GM19043 (cell line): ENCODE data around the gene CMIP.

Experiments
- ATAC-seq: cut with Tn5 transposase; IDR thresholded peaks from one replicate; pipeline ENCODE4 v1.9.1; 2021; ENCODE audit warnings: low read depth; ENCODE audit not compliant: unreplicated experiment

The CMIP gene

GRCh38 chr16:81642943-81643342, 198.3 kb downstream of the CMIP start:
- ATAC-seq = no peak

DNA sequence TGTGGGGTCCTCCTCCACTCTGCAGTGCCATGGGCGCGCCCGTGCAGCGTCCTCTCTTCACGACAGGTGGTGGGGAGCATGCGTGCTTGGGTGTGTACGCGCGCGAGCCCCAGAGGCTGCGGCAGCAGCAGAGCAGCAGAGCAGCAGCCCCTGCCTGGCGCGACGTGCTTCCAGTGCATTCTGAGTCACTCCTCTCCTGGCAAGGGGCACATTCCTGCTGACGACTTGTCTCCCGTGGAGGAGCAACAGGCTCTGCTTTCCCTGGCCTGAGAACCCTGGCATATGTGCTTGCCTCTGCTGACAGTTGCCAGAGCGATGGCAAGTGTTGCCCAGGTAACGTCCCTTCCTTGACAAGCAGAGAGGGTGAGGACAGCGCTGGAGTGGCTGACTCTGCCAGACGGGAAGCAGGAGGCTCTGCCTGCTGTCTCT, 200.7 kb downstream of the CMIP start:
- no peak for ATAC-seq

DNA sequence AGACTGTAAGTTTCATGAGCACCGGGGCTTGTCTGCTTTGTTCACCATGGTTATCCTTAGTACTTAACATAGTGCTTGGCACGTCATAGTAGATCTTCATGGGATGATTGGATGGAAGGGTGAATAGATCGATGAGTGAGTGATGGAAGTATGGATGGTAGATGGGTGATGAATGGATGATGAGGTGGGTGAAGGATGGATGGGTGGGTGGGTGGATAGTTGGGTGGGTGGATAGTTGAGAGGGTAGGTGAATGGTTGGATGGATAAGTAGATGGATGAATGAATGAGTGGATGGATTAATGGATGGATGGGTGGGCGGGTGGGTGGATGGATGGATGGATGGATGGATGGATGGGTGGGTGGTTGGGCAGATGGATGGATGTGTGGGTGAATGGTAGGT, 201.3 kb downstream of the CMIP start:
- ATAC-seq = no peak

DNA sequence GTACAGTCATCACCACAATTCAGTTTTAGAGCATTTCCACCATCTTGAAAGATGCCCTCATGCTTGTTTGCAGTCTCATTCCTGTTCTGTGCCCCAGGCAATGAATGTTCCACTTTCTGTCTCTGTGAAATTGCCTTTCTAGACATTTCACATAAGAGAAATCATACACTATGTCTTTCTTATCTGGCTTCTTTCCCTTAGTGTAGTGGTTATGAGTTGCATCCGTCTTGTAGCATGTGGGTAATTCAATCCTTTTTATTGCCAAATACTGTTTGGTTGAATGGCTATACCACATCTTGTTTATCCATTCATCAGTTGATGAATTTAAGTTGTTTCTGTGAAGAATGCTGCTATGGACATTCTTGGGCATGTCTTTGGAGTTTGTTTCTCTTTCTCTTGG, 202.0 kb downstream of the CMIP start:
- no peak for ATAC-seq

- ATAC-seq = no peak
Observed at GRCh38 chr16:81647527-81647926, 202.9 kb downstream of the CMIP start.

- no peak for ATAC-seq
Observed at GRCh38 chr16:81649561-81650184, 205.1 kb downstream of the CMIP start.

DNA sequence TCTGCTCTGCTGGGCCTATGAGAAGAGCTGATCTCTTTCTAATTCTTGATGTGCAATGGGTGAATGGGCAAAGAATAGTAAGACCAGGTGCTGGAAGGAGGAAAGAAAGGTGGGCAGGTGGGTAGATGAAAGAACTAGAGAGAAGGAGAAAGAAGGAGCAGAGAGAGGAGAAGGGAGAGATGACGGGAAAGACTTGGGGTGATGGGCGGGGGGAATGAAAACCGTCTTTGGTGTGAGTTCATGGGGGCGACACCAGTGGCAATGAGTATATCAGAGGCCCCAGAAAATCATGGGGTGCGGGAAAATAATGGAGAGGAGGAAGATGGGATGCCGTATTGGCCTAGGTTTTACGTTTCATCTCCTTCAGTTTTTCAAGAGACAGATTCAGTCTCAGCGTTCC, 205.7 kb downstream of the CMIP start:
- ATAC-seq = no peak

GRCh38 chr16:81650982-81651562, 206.5 kb downstream of the CMIP start:
- ATAC-seq = no peak

DNA sequence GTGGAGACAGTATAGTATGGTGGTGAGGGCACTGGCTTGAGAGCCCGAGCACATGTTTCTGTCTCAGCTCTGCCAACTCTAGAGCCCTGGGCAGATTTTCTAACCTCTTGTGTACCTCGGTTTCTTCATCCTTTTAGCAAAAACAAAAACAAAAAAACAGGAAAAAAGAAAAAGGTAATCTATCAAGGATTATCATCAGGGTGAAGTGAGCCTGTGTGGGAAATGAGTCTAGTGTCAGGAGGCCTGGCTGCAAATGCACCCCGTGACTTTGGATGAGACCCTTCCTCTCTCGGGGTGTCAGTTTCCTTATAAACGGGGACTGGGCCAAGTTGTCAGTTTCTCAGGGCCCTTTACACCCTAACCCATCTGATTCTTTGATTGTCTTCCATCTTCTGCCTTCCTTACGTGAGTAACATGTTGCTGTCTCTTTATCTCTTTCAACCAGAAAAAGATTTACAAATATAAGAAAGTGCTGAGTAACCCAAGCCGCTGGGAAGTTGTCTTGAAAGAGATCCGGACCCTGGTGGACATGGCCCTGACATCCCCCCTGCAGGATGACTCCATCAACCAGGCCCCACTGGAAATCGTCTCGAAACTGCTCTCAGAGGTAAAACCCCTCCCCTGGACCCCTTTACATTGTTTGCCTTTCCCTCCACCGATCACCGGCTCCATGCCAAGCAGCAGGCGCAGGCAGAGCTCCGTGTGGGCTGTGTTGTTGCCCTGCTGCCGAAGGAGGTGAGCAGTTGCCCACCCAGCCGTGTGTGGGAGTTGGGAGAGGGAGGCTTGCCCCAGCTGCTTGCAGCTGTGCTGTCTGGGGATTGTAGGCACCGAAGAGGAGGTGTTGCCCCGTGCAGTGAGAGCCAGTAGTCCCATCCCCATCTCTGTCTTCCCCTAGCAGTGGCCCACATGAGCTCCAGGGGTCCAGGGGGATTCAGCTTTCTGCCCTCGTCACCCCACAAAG, 207.4 kb downstream of the CMIP start:
- no peak for ATAC-seq

DNA sequence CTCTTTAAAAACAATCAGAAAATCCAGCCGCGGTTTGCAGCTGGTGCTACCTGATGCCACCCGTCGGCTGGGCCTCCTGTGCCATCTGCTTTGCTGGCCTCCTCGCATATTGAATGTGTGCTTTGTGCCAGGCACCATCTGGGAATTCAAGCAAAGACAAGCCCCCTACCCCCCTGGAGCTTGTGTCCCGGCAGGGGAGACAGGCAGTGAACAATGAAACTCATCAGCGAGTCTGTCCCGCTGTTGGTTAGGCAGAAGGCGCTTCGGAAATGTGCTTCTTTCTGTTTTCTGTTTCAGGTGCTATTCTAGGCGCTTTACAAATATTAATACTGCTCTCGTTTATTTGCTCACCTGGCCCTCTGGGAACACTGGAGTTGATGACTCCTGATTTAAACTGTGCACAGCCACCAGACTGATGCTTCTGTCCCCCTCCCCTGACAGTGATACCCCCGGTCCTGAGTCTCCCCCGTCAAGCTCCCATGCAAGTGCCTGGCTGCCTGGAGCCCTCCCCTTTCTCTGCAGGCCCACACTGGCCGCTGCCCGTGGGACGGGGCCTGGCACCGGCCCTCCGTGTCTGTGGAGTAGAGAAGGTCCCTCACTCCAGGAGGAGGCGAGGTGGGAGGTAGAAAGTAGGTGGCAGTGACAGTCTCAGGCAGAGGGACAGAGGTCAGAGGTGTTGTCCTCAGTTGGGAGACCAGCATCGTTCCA, 208.3 kb downstream of the CMIP start:
- no peak for ATAC-seq

DNA sequence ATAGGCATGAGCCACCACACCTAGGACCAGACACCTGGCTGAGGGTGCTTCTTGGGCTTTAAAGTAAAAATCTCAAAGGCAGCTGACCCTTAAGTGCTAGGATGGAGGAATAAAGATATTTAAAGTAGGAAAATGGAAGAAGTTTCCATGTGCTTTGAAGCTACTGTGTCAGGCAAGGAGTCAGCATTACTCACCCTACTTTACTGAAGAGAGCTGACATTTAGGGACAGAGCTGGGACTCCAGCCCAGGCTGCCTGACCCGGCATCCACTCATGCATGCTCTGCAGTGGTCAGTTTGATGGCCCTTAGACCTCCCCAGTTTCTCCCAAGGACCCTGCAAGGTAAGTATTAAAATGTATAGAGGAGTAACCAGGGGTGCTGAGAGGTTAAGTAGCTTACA, 209.7 kb downstream of the CMIP start:
- no peak for ATAC-seq

- no peak for ATAC-seq
Observed at GRCh38 chr16:81655469-81656162, 211.0 kb downstream of the CMIP start.

- no peak for ATAC-seq
Observed at GRCh38 chr16:81657224-81657623, 212.6 kb downstream of the CMIP start.

DNA sequence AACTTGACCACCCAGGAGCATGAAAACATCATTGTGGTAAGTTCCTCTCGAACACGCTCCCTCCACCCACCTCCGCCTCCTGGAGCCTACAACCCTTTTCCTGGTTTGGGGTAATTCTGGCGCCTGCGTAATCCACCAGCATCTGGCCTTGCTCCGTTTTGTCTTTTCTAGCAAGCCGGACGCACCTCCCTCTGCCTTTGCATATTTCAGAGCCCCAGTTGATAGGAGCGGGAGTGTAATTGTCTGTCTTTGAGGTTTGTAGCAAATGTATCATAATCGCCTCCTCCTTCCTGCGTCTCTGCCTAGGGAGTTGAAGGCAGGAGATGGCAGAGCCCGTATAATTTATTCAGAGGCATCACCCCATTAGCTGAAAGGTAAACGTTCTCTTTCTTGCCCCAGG, 213.2 kb downstream of the CMIP start:
- no peak for ATAC-seq

DNA sequence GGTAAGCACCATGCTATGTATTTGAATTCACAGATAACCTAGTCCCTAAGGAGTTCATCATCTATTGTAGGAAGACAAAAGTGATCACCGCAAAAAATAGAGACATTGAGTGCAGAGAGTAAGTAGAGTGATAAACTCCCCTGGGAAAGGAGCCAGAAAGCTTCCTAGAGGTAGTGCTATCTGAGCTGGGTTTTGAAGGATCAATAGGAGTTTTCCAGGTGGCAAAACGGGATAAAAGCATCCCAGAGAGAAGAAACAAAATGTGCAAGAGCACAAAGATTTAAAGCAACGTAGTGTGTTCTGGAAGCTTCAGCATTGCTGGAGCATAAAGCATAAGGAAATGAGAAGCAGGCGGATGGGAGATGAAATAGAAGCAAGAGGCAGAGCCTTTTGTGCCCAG, 213.8 kb downstream of the CMIP start:
- ATAC-seq = no peak

- ATAC-seq = no peak
Observed at GRCh38 chr16:81659249-81659648, 214.6 kb downstream of the CMIP start.

DNA sequence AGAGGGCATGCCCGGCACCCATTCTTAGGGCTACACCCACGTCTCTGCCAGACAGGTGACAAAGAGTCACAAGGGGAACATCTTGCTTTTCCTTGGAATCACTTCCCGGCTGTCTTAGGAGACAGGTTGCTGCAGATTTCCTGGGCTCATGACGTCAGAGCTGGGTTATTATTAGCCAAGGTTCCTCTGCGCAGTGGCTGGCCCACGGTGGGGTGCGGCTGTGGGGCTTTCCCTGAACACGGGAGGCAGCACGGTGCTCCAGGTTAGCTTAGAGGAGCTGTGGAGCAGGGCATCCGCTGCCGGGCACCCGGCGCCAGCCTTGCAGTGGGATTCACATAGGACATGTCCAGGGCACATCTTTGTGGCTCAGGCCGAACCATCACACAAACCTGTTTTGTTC, 216.5 kb downstream of the CMIP start:
- no peak for ATAC-seq

GRCh38 chr16:81664153-81664552, 219.5 kb downstream of the CMIP start:
- no peak for ATAC-seq

- no peak for ATAC-seq
Observed at GRCh38 chr16:81665588-81665987, 221.0 kb downstream of the CMIP start.

DNA sequence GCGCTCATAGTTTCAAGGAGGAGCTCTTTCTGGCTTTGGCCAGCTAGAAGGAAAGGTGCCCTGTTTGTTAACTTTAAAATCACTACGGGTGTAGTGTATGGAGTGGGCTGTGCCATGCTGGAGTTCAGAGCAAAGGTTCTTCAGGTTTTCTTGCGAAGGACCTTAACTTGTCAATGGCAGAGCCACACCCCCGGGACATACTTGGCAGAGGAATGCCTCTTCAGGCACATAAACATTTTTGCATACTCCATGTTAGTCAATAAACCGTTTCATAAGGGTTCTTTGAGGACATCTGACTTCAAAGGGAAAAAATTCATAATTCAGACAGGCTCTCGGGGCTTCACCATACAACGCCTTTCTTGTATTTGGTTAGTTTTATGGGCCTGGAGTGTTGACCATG, 221.5 kb downstream of the CMIP start:
- no peak for ATAC-seq
